H4 (cell line): ENCODE measurements around the gene TTC14. TPM values are rescaled to one million over a fixed set of nuclear protein-coding genes. Genes with fewer than 3 reads are reported as not detected.
"Not testable (repeated sequence)": the region's sequence is repeated elsewhere in the genome, so short reads cannot be mapped to it uniquely, and the experiment has no call there.

ENCODE experiments used
- DNase-seq: peaks from one replicate; pipeline ENCODE4 v3.0.0-alpha.2; 2015; ENCODE audit warnings: low spot score
- total RNA-seq: library from RNA; depleted of rRNA; stranded (reverse); fragments of >200 nt; shearing (Covaris generic); gene quantifications from 2 replicates; pipeline ENCODE4 v1.2.3, GENCODE V29; 2014; rRNA removed

TTC14 gene, protein sequence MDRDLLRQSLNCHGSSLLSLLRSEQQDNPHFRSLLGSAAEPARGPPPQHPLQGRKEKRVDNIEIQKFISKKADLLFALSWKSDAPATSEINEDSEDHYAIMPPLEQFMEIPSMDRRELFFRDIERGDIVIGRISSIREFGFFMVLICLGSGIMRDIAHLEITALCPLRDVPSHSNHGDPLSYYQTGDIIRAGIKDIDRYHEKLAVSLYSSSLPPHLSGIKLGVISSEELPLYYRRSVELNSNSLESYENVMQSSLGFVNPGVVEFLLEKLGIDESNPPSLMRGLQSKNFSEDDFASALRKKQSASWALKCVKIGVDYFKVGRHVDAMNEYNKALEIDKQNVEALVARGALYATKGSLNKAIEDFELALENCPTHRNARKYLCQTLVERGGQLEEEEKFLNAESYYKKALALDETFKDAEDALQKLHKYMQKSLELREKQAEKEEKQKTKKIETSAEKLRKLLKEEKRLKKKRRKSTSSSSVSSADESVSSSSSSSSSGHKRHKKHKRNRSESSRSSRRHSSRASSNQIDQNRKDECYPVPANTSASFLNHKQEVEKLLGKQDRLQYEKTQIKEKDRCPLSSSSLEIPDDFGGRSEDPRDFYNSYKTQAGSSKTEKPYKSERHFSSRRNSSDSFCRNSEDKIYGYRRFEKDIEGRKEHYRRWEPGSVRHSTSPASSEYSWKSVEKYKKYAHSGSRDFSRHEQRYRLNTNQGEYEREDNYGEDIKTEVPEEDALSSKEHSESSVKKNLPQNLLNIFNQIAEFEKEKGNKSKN
- total RNA-seq = 11.2 and 25.0 TPM in 2 replicates

DNA sequence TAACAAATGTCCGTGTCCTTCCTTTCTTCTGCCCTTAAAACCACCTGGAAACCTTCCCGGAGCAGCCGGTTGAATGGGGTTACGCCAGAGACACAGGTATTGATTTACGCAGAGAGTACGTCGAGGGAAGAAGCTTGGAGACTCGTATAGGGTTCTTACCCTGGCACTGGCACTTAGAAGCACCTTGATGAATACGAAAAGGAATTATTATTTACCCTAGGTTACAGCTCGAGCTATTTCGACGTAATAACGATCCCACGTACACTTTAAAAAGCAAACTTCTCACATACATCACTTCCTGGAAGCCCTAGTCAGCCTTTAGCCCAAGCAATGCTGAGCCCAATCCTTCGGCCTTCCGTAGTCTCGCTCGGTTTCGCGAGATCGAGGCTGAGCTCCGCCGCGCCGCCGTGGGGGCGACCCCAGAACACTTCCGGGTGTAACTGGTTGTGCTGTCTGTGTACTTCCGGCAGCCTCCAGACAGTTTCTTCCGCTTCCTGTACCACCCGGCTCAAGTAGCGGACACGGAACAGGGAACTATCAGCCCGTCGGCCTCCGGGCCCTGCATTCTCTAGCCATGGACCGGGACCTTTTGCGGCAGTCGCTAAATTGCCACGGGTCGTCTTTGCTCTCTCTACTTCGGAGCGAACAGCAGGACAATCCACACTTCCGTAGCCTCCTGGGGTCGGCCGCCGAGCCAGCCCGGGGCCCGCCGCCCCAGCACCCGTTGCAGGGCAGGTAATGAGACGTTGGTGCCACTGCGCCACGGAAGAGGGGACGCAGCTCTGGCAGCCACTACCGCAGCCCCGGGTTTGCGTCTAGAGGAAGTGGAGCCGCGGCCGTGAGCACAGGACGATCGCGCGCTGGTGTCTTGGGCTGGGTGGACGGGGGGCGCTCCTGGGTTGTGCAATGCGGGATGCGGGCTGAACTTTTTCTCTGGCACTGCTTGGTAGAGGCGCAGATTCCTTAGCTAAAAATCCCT, at the start of gene TTC14:
Gene TTC14 (plus strand): TSS at position 476 of the 979 bp plus-strand sequence. CDS start 99 bp downstream, at position 575.
- DNase-seq = peak; percentile 98

DNA sequence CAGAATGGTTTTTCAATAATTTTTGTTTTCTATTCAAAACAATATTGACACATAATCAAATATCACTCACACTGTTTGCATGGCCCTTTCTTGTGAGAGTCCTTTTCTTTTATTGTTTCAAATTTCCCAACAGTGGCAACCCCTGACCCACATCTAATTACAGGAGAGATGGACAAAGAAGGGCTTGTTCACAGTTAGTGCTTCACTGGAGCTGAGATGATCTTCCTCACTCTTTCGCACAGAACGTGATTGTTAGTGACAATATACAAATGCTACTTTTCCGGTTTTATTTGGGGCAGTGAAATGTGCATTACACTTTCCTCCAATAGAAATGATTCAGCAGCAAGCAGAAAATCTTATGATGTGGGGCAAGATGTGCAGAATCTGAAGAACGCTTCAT, 38.6 kb upstream of the TTC14 start:
- no peak for DNase-seq

DNA sequence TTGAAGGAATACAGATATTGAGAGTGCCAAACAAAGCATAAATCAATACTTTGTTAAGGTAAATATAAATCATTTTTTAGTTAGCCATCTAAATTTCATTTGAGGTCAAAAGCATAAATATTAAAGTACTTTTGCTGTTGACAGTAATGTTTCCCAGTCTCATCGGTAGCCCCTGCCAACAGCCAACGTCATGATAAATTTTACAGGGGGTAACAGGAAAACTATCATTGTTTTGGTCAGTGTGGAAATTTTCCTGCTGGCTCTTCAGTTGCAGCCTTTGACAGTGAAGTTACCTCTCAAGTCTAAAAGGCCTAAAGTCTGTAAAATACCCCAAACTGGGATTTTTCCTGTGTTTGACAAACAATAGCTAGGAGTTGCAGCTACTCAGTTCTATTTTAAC, 37.3 kb upstream of the TTC14 start:
- DNase-seq = no peak

DNA sequence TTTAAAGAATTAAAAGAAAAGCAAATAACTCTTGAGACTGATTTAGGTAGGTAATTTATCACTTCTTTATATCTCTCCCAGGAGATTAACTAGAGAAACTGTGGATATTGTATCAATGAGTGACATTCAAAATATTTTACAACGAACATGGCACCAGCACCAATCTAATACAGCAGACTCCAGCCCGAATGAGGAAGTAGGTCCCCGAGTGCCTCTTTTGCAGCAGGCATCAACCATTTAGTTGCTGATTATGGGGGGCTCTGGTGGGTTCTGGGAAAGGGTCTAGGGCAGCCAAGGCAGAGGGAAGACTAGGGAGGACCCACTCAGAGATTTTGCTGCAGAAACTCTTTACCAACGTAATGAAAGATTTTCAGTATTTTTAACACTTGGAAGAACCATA, 31.7 kb upstream of the TTC14 start:
- no peak for DNase-seq

DNA sequence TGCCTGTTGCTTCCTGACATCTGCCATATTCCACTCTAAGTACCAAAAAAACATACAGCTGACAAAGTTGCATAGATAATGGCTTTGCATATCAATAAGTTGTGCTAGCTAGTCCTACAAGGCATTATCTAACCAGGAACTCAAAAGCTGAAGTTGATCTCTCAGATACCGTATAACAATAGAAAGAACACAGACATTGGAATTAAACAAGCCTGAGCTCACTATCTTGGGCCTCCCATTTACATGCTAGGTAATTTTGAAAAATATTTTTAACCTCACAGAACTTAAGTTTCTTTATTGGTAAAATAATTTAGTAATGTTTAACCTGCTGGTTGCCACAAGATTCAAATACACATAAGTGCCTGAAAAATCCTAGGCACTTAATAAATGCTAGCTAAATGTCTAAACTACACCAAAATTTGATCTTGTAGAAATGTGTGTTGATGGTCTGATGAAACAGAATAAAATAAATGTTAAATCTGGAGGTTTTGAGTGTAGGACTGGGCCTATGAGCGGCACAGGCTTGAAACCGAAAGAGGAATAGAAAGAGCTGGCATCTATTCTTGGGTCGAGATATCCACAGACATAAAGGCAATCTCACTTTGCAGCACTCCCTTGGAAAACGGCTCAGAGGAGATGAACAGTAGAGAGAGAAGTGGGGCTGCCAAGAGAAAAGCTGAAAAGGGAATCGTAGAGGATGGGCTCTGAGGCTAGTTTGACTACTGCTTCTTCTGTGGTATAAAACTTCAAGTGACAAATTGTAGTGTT, 29.9 kb upstream of the TTC14 start:
- DNase-seq = no peak

DNA sequence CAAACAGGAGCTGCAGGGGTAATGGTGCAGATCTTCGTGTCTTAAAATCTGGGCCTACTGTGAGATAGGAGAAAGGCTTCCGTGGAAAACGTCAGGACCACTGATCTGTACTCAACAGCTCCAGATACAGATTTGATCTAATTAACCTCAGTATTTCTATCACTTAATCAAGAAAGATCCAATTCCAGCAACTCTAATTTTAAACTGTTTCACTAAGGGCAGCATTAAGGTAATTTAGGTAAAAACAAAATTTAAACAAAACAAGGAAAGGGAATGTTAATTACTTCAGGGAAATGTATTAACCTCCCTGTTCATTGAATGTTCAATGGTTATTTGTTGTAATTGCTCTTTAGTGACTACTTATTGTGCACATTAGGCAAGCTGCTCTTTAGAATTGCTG, 26.4 kb upstream of the TTC14 start:
- no peak for DNase-seq

DNA sequence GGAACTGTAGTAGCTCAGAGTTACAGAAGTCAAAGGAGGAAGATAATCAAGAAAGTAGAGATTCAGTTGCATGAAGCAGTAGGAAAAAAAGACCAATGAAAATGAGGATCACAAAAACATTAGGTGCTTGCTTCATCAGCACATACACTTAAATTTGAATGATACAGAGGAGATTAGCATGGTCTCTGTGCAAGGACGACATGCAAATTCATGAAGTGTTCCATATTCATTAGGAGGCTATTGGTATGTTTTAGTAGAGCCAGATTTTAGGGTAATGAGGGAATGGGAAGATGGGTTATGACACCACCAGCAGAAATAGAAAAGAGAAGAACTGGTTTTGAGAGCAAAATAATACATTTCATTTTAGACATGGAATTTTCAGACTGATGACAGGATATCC, 21.0 kb upstream of the TTC14 start:
- no peak for DNase-seq

DNA sequence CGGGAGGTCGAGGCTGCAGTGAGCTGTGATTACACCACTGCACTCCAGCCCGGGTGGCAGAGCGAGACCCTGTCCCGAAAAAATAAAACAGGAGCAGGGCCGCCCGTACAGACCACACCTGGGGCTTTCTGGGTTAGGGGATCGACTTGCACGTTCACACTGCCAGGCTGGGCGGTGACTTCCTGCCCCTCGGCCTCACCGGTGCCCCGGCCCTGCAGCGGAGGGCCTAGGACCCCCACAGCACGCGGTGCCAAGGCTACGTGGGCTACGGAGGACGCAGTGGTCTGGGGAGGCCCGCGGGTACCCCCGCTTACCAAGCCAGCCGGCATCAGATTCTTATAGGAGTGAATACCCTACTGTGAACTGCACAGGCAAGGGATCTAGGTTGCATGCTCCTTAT, 11.6 kb upstream of the TTC14 start:
- DNase-seq = no peak

DNA sequence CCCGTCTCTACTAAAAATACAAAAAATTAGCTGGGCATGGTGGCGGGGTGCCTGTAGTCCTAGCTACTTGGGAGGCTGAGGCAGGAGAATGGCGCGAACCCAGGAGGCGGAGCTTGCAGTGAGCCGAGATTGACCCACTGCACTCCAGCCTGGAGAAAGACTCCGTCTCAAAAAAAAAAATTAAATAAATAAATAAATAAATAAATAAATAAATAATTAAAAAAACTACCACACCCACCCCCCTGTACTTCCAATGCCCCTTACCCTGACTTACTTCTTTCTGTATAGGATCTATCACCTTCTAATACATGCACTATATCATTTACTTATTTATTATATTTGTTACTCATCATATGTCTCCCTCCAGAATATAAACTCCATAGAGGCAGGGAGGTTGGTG, 8.3 kb upstream of the TTC14 start:
- not testable (repeated sequence) for DNase-seq

DNA sequence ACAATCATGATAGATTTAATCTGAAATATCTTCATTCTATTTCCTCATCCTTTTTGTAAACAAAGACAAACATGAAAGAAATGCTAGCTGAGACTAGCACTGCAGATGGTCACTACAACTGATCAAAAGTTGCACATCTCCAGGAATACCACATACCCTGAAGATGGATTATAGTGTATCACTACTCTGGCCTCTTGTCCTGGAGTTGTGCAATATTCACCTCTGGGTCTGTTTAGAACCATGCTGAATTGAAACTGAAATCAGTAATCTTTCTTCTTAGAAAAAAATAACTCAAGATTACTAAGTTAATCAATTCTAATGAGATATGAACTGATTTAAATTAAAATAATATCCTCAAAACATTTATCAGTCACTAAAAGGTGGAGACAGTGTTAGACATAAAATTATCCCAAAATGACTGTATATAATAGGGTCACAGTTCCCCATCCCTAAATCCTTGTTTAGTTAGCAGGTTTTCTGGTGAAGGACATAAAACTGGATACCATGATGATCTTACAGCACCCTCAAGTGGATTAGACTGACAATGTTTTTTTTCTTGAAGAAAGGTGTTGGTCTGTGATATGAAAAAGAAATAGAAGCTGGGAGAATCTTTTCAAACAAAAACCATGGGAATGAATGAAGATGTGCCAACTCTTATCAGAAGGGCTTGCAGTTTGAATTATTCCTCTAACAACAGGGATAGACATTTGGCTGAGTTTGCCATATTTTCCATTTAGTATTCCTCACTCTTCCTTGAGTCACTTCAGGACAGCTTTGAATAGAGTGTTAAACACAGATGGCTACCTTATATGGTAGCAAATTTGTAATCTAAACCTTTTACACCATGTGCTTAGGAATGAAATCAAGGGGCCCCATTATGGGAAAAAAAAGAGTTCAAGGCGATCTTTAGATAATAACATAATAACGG, 7.1 kb upstream of the TTC14 start:
- peak; percentile 38 for DNase-seq

DNA sequence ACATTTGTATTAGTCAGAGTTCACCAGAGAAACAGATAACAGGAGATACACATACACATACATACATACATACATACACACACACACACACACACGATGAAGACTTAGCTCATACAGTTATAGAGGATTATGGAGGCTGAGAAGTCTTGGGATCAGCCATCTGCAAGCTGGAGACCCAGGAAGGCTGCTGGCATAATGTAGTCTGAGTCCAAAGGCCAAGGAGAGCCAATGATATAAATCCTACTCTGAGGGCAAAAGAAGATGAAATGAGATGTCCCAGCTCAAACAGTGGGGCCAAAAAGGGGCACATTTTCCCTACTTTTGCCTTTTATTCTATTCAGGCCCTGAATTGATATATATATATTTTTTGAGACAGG, 6.4 kb upstream of the TTC14 start:
- no peak for DNase-seq

DNA sequence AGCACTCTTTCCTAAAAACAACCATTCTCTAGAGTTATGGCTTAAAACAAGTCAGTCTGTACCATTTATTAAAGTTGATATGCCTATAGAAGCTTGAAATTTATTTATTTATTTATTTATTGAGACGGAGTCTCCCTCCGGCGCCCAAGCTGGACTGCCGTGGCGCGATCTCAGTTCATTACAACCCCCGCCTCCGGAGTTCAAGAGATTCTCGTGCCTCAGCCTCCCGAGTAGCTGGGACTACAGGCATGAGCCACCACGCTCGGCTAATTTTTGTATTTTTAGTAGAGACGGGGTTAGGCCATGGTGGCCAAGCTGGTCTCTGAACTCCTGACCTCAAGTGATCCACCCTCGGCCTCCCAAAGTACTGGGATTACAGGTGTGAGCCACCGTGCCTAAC, 1.5 kb upstream of the TTC14 start:
- DNase-seq = no peak

DNA sequence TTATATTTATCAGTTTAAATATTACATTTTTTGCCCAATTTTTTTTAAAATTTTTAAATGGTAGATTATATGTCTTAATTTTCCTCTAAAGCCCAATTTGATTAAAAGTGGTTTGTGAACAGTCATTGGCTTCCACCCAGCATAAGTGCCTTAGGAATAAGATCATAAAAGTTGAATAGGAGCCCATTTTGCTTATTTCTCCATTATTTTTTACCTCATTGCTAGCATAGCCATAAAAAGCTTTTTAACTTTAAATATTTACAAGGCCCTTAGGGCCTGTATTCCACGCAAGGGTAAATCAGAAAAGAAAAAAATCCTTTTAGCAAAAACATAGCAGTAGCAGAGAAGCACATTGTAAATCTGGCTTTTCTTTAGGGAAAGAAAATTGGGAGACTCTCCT, 9.0 kb downstream of the TTC14 start:
- no peak for DNase-seq

DNA sequence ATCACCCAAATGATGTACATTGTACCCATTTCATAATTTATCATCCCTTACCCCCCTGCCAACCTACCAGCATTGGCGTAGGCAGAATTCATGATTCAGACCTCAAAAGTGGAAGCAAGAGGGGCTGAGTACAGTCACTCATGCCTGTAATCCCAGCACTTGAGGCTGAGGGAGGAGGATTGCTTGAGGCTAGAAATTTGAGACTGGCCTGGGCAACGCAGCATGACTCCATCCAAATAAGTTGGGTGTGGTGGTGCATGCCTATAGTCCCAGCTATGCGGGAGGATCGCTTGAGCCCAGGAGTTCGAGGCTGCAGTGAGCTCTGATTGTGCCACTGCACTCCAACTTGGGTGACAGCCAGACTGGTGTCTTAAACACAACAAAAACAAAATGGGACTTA, 10.4 kb downstream of the TTC14 start:
- no peak for DNase-seq

DNA sequence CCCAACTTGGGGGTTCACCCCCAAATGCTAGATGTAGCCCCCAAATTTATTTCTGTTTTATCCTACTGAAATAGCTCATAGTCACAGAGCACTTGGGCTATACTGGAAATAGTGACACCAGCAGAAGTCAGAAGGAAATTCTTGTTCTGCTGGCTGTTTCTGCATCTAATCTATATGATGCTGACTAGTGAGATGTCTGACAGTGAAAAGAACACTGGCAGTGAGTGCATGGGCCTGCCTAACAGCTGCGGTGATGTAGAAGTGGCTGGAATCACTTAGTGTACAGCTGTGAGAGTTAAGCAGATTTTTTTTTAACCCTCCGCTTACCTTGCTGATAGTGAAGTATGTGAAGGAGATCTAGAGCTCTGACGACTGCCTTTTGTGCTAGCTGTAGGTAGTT, 14.0 kb downstream of the TTC14 start:
- no peak for DNase-seq

DNA sequence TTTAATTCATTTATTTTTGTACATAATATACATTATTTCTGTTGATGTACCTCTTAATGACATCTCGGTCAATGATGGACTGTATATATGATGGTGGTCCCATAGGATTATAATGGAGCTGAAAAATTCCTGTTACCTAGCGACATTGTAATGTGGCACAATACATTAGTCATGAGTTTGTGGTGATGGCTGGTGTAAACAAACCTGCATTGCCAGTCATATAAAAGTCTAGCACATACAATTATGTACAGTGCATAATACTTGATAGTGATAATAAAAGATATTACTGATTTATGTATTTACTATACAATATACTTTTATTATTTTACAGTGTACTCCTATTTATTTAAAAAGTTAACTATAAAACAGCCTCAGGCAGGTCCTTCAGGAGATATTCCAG, 15.1 kb downstream of the TTC14 start:
- peak; percentile 22 for DNase-seq

DNA sequence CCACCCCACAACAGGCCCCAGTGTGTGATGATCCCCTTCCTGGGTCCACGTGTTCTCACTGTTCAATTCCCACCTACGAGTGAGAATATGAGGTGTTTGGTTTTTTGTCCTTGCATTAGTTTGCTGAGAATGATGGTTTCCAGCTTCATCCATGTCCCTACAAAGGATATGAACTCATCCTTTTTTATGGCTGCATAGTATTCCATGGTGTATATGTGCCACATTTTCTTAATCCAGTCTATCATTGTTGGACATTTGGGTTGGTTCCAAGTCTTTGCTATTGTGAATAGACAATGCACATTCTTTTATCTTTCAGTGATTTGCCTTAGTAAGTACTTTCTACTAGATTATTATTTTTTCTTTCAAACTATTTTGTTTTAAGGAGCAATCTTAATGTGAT, 16.6 kb downstream of the TTC14 start:
- DNase-seq = not testable (repeated sequence)

DNA sequence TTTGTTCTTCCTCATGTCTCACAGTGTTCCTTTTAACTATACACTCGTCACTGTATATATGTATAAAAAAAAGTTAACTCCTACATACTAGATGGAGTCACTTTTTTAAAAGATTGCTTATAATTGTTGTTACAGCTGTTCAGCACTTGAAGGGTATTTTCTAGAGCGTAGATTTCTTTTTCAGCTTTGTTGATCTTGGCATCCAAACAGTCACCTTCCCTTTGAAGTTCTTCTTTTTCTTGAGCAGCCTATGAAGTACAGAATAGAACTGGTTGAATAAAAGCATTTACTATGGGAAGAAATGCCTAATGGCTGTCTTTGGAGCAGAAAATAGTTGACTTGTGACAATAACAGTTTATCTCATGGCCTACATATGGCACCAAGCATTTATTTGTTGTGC, 17.8 kb downstream of the TTC14 start:
- no peak for DNase-seq

DNA sequence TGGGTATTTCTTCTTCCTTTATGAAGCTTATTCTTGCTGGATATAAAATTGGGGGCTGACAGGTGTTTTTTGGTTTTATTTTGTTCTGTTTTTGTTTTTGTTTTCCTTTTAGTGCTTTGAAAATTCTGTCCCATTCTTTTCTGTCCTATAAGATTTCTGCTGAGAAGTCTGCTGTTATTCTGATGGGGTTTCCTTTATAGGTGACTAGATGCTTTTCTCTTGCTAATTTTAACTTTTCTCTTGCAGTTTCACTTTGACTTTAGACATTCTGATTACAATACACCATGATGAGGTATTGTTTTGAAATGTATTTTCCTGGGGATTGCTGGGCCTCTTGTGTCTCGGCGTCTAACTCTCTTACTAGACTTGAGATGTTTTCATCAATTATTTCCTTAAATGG, 22.8 kb downstream of the TTC14 start:
- no peak for DNase-seq

DNA sequence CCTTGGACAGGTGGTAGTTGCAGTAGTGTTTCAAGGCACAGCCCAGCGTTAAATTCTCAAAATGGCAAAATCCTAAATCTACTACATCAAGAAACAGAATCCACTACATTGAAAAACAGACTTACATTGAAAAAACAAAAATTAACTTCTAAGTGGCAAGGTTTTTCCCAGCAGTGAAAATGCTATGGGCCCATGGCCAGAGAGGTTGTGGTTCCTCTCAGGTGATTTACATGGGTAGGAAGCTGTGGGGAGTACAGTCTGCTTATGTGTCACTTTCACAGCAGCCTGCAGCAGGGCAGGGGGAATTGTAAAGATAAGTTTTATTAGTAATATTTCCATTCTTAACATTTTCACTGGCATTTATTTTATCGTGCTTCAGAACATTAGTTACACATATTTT, 24.9 kb downstream of the TTC14 start:
- no peak for DNase-seq
